Mucosa of rectum (tissue), 2 donors: Measurements from ENCODE around the gene FAP.

Source experiments
- H3K27ac ChIP-seq, 2 donors: one replicate each; pipeline ENCODE4 v1.7.0; 2013; ENCODE audit warnings: inconsistent platforms in 2 of 2, low read depth in 2 of 2, low read length in 2 of 2
- H3K27me3 ChIP-seq, 2 donors: one replicate each; pipeline ENCODE4 v1.7.0; 2013; ENCODE audit warnings: low read length in 2 of 2; ENCODE audit not compliant: control insufficient read depth in 2 of 2, insufficient read depth in 2 of 2
- H3K36me3 ChIP-seq, 2 donors: one replicate each; pipeline ENCODE4 v1.7.0; 2013; ENCODE audit warnings: low read length in 2 of 2; ENCODE audit not compliant: control insufficient read depth in 2 of 2, insufficient read depth in 2 of 2
- H3K4me1 ChIP-seq, 2 donors: one replicate each; pipeline ENCODE4 v1.7.0; 2013; ENCODE audit warnings: low read length in 2 of 2, mild to moderate bottlenecking in 1 of 2; ENCODE audit not compliant: control insufficient read depth in 2 of 2, insufficient read depth in 2 of 2
- H3K4me3 ChIP-seq, 2 donors: one replicate each; pipeline ENCODE4 v1.7.0; 2013; ENCODE audit warnings: low read length in 2 of 2
- H3K9ac ChIP-seq, 2 donors: one replicate each; pipeline ENCODE4 v1.7.0; 2013; ENCODE audit warnings: low read length in 2 of 2, low read depth in 1 of 2, mild to moderate bottlenecking in 1 of 2
- H3K9me3 ChIP-seq, 2 donors: one replicate each; pipeline ENCODE4 v1.7.0; 2013; ENCODE audit warnings: low read length in 2 of 2; ENCODE audit not compliant: control insufficient read depth in 2 of 2
- donor health status: healthy.
- donor health status: Normal muscosa, but diverticular disease.

Gene FAP

GRCh38 chr2:162243294-162243693 lies at the start of gene FAP:
Gene FAP (minus strand): TSS chr2:162243445. CDS start chr2:162243327, 118 bp downstream.
- Histone ChIP-seq H3K4me1 (no peaks in the 10 kb centered on the region), H3K27ac (no peak within 1 kb of the TSS), H3K9me3 (no peaks in the 10 kb centered on the region), H3K9ac (no peak within 1 kb of the TSS), H3K4me3 (no peak within 1 kb of the TSS), H3K36me3 (no peaks in the 10 kb centered on the region), H3K27me3 (no peaks in the 10 kb centered on the region)

GRCh38 chr2:162291748-162292147 lies 48.5 kb upstream of the FAP start:
- Histone ChIP-seq H3K27me3 (no peaks in the 10 kb centered on the region), H3K9me3 (no peaks in the 10 kb centered on the region), H3K27ac (no peak overlapping the region), H3K9ac (no peak overlapping the region), H3K36me3 (peaks cover 6 to 9% of the 10 kb centered on the region in 2 donors), H3K4me3 (no peak overlapping the region), H3K4me1 (no peaks in the 10 kb centered on the region)

GRCh38 chr2:162282765-162283425 lies 39.6 kb upstream of the FAP start:
- peaks cover 15 to 16% of the 10 kb centered on the region in 2 donors for H3K36me3 ChIP-seq
- H3K9me3 ChIP-seq = no peaks in the 10 kb centered on the region
- H3K27me3 ChIP-seq = no peaks in the 10 kb centered on the region
- no peak overlapping the region for H3K27ac ChIP-seq
- H3K9ac ChIP-seq = no peak overlapping the region
- no peak overlapping the region for H3K4me3 ChIP-seq
- no peaks in the 10 kb centered on the region for H3K4me1 ChIP-seq

- Histone ChIP-seq H3K27me3 (no peaks in the 10 kb centered on the region), H3K9me3 (no peaks in the 10 kb centered on the region), H3K27ac (no peak overlapping the region), H3K4me3 (no peak overlapping the region), H3K4me1 (no peaks in the 10 kb centered on the region), H3K36me3 (peaks cover 10 to 25% of the 10 kb centered on the region in 2 donors), H3K9ac (no peak overlapping the region)
Observed at GRCh38 chr2:162280654-162281053, 37.4 kb upstream of the FAP start.

GRCh38 chr2:162277381-162277780 lies 34.1 kb upstream of the FAP start:
- H3K9me3 ChIP-seq = no peaks in the 10 kb centered on the region
- H3K27ac ChIP-seq = no peak overlapping the region
- H3K27me3 ChIP-seq = no peaks in the 10 kb centered on the region
- H3K9ac ChIP-seq = no peak overlapping the region
- H3K36me3 ChIP-seq = peaks cover 6 to 21% of the 10 kb centered on the region in 2 donors
- H3K4me3 ChIP-seq = no peak overlapping the region
- H3K4me1 ChIP-seq = no peaks in the 10 kb centered on the region

GRCh38 chr2:162267996-162268395 lies 24.8 kb upstream of the FAP start:
- H3K9me3 ChIP-seq = no peaks in the 10 kb centered on the region
- H3K4me1 ChIP-seq = no peaks in the 10 kb centered on the region
- peaks cover 26 to 29% of the 10 kb centered on the region in 2 donors for H3K36me3 ChIP-seq
- no peak overlapping the region for H3K4me3 ChIP-seq
- no peak overlapping the region for H3K9ac ChIP-seq
- H3K27me3 ChIP-seq = no peaks in the 10 kb centered on the region
- H3K27ac ChIP-seq = no peak overlapping the region

- H3K9ac ChIP-seq = no peak overlapping the region
- no peak overlapping the region for H3K4me3 ChIP-seq
- H3K27me3 ChIP-seq = no peaks in the 10 kb centered on the region
- peaks cover 24 to 27% of the 10 kb centered on the region in 2 donors for H3K36me3 ChIP-seq
- H3K4me1 ChIP-seq = no peaks in the 10 kb centered on the region
- H3K9me3 ChIP-seq = no peaks in the 10 kb centered on the region
- no peak overlapping the region for H3K27ac ChIP-seq
Observed at GRCh38 chr2:162267496-162267895, 24.3 kb upstream of the FAP start.

GRCh38 chr2:162266460-162266760 lies 23.2 kb upstream of the FAP start:
- Histone ChIP-seq H3K27me3 (no peaks in the 10 kb centered on the region), H3K9me3 (no peaks in the 10 kb centered on the region), H3K4me1 (peaks cover 2 to 3% of the 10 kb centered on the region in 2 donors), H3K9ac (no peak overlapping the region), H3K36me3 (peaks cover 15 to 18% of the 10 kb centered on the region in 2 donors), H3K4me3 (no peak overlapping the region), H3K27ac (no peak overlapping the region)

- Histone ChIP-seq H3K27ac (no peak overlapping the region), H3K27me3 (no peaks in the 10 kb centered on the region), H3K9ac (no peak overlapping the region), H3K4me3 (no peak overlapping the region), H3K4me1 (peaks cover 3 to 5% of the 10 kb centered on the region in 2 donors), H3K36me3 (peaks cover 15 to 16% of the 10 kb centered on the region in 2 donors), H3K9me3 (no peaks in the 10 kb centered on the region)
Observed at GRCh38 chr2:162265666-162266459, 22.6 kb upstream of the FAP start.

- H3K36me3 ChIP-seq = peaks cover 4 to 7% of the 10 kb centered on the region in 2 donors
- no peaks in the 10 kb centered on the region for H3K9me3 ChIP-seq
- peak overlapping the region in 1 of 2 donors; percentile 9 for H3K4me3 ChIP-seq
- peaks cover 3 to 5% of the 10 kb centered on the region in 2 donors for H3K4me1 ChIP-seq
- H3K27ac ChIP-seq = peak overlapping the region in 1 of 2 donors; percentile 48
- H3K27me3 ChIP-seq = no peaks in the 10 kb centered on the region
- no peak overlapping the region for H3K9ac ChIP-seq
Observed at GRCh38 chr2:162261032-162261945, 18.0 kb upstream of the FAP start.
